HepG2 (cell line): Measurements from ENCODE around the gene TJAP1. TPM values are rescaled to one million over a fixed set of nuclear protein-coding genes. Genes with fewer than 3 reads are reported as not detected.

ENCODE experiments used
- CCAR2 ChIP-seq: fragments of 200-400 bp; formaldehyde crosslinking; optimal IDR thresholded peaks from 2 replicates; pipeline ENCODE3; 2018; ENCODE audit warnings: low read depth, mild to moderate bottlenecking, low read length, moderate library complexity
- ELF3 ChIP-seq: IDR thresholded peaks from 2 replicates; pipeline ENCODE4 v1.6.1; 2016; ENCODE audit warnings: missing genetic modification reagents, missing compliant biosample characterization
- ERF ChIP-seq: IDR thresholded peaks from 2 replicates; pipeline ENCODE4 v1.6.1; 2018; ENCODE audit warnings: missing biosample characterization, missing genetic modification reagents
- IKZF1 ChIP-seq: fragments of 450-650 bp; IDR thresholded peaks from 2 replicates; pipeline ENCODE4 v1.7.1; 2016
- PITX1 ChIP-seq: sonication (generic); formaldehyde crosslinking; IDR thresholded peaks from 2 replicates; pipeline ENCODE4 v1.5.1; 2020; ENCODE audit warnings: mild to moderate bottlenecking, missing genetic modification reagents
- TAF1 ChIP-seq: sonication (generic); formaldehyde crosslinking; IDR thresholded peaks from 2 replicates; pipeline ENCODE4 v1.4.0; 2020; ENCODE audit warnings: missing genetic modification reagents
- TAF15 ChIP-seq: fragments of 200-400 bp; formaldehyde crosslinking; IDR thresholded peaks from one replicate; pipeline ENCODE4 v1.6.1; 2018; ENCODE audit warnings: mild to moderate bottlenecking, low read depth, low read length; ENCODE audit not compliant: poor library complexity, severe bottlenecking
- UBTF ChIP-seq: sonication (generic); formaldehyde crosslinking; IDR thresholded peaks from 2 replicates; pipeline ENCODE4 v1.4.0; 2020; ENCODE audit warnings: mild to moderate bottlenecking, missing genetic modification reagents
- ZNF234 ChIP-seq: sonication (generic); formaldehyde crosslinking; conservative IDR thresholded peaks from 2 replicates; pipeline ENCODE4 v1.5.1; 2020; ENCODE audit warnings: mild to moderate bottlenecking, missing genetic modification reagents
- ZNF451 ChIP-seq: sonication (generic); formaldehyde crosslinking; IDR thresholded peaks from 2 replicates; pipeline ENCODE4 v1.5.0; 2020; ENCODE audit warnings: mild to moderate bottlenecking, missing genetic modification reagents
- ZNF556 ChIP-seq: sonication (generic); formaldehyde crosslinking; IDR thresholded peaks from 2 replicates; pipeline ENCODE4 v1.4.0; 2020; ENCODE audit warnings: mild to moderate bottlenecking, missing genetic modification reagents, borderline replicate concordance
- ZNF749 ChIP-seq: sonication (generic); formaldehyde crosslinking; IDR thresholded peaks from 2 replicates; pipeline ENCODE4 v1.8.0; 2022; ENCODE audit warnings: mild to moderate bottlenecking, missing genetic modification reagents, moderate library complexity, borderline replicate concordance
- ZSCAN20 ChIP-seq: sonication (generic); formaldehyde crosslinking; IDR thresholded peaks from 2 replicates; pipeline ENCODE4 v1.4.0; 2020; ENCODE audit warnings: missing genetic modification reagents, mild to moderate bottlenecking, borderline replicate concordance
- polyA plus RNA-seq, 8 experiments: library from polyadenylated mRNA; depleted of rRNA in 3 of 8; stranded (reverse) in 7 of 8; unstranded in 1 of 8; fragments of >200 nt; fragmentation: Illumina TruSeq in 4 of 8; extraction: Trizol in 4 of 8; gene quantifications; 2 replicates each; pipeline versions ENCODE4 v1.2.1 to v1.2.3, GENCODE V29; 2011 to 2016; ENCODE audit warnings: low read depth in 4 of 8, missing spikeins in 1 of 8, mixed read lengths in 1 of 8; ENCODE audit not compliant: insufficient read depth in 1 of 8
- total RNA-seq, 5 experiments: library from RNA; depleted of rRNA; stranded (reverse); fragments of >200 nt; fragmentation: Illumina TruSeq; extraction: Trizol; gene quantifications; 2 replicates each; pipeline ENCODE4 v1.2.3, GENCODE V29; 2016; ENCODE audit warnings: low read depth in 1 of 5
- TF ChIP-seq, protein P1 (sequence below): sonication (generic); formaldehyde crosslinking; IDR thresholded peaks from 2 replicates; pipeline ENCODE4 v1.5.1; 2020; ENCODE audit warnings: mild to moderate bottlenecking, missing genetic modification reagents, moderate library complexity
- TF ChIP-seq, protein P2 (sequence below): sonication (generic); IDR thresholded peaks from 2 replicates; pipeline ENCODE4 v1.6.1; 2016; ENCODE audit warnings: low read depth, borderline replicate concordance
- TF ChIP-seq, protein P3 (sequence below): sonication (generic); formaldehyde crosslinking; IDR thresholded peaks from 2 replicates; pipeline ENCODE4 v1.4.0; 2020; ENCODE audit warnings: missing genetic modification reagents, mild to moderate bottlenecking, borderline replicate concordance
- TF ChIP-seq, protein P4 (sequence below): fragments of 450-650 bp; IDR thresholded peaks from 2 replicates; pipeline ENCODE4 v1.6.1; 2016

TJAP1 gene
- total and polyA plus RNA-seq, 2 of the 13 experiments (the other 11 are each of a cell fraction or from before 2014, with no cell fraction given), result 15.7 to 41.6 TPM

DNA sequence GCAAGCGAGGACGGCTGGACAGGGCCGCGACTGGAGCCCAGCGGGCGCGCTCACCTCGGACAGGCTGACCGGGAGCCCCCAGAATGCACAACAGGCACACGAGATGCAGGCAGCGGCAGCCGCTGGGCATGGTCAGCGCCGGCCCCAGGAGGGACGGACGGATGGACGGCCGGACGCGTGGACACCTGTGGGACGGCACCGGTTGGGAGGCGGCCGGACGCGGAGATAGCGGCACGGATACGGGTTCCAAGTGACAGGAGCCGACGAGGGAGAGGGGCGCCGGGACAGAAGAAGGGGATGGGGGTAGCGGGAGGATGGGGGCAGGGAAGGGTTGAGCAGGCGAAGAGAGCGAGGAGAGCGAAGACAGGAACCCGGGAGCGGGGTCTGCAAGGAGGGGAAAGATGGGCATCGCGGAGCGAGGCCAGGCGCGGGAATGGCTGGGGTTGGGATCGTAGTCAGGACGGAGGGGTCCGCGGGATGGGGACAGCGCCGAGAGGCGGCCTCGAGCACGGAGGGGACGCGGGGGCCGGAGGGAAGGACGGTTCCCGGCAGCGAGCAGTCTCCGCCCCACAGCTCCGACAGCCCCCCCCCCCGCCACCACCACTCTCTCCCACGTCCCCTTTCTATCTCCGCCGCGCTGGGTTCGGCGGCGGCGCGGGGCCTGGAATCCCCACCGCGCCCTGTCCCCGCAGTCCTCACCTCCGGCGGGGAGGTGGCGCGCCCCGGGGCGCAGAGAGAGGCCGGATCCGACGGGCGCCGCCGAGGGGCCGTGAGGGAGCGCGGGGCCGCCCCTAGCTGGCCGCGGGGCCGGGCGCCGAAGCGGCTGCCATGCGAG, 22.5 kb upstream of the TJAP1 start (continued):
- TF ChIP-seq, protein P1, sequence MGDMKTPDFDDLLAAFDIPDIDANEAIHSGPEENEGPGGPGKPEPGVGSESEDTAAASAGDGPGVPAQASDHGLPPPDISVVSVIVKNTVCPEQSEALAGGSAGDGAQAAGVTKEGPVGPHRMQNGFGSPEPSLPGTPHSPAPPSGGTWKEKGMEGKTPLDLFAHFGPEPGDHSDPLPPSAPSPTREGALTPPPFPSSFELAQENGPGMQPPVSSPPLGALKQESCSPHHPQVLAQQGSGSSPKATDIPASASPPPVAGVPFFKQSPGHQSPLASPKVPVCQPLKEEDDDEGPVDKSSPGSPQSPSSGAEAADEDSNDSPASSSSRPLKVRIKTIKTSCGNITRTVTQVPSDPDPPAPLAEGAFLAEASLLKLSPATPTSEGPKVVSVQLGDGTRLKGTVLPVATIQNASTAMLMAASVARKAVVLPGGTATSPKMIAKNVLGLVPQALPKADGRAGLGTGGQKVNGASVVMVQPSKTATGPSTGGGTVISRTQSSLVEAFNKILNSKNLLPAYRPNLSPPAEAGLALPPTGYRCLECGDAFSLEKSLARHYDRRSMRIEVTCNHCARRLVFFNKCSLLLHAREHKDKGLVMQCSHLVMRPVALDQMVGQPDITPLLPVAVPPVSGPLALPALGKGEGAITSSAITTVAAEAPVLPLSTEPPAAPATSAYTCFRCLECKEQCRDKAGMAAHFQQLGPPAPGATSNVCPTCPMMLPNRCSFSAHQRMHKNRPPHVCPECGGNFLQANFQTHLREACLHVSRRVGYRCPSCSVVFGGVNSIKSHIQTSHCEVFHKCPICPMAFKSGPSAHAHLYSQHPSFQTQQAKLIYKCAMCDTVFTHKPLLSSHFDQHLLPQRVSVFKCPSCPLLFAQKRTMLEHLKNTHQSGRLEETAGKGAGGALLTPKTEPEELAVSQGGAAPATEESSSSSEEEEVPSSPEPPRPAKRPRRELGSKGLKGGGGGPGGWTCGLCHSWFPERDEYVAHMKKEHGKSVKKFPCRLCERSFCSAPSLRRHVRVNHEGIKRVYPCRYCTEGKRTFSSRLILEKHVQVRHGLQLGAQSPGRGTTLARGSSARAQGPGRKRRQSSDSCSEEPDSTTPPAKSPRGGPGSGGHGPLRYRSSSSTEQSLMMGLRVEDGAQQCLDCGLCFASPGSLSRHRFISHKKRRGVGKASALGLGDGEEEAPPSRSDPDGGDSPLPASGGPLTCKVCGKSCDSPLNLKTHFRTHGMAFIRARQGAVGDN (CRISPR knock-in tag), result peak; percentile 96
- TF ChIP-seq, protein P2, sequence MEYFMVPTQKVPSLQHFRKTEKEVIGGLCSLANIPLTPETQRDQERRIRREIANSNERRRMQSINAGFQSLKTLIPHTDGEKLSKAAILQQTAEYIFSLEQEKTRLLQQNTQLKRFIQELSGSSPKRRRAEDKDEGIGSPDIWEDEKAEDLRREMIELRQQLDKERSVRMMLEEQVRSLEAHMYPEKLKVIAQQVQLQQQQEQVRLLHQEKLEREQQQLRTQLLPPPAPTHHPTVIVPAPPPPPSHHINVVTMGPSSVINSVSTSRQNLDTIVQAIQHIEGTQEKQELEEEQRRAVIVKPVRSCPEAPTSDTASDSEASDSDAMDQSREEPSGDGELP, result no peak
- peak; percentile 32 for TF ChIP-seq ZNF749 (CRISPR knock-in tag)
- no peak for TF ChIP-seq ZNF451
- TF ChIP-seq IKZF1, result no peak
- TF ChIP-seq ERF (CRISPR knock-in tag), result peak; percentile 85
- TF ChIP-seq, protein P3, sequence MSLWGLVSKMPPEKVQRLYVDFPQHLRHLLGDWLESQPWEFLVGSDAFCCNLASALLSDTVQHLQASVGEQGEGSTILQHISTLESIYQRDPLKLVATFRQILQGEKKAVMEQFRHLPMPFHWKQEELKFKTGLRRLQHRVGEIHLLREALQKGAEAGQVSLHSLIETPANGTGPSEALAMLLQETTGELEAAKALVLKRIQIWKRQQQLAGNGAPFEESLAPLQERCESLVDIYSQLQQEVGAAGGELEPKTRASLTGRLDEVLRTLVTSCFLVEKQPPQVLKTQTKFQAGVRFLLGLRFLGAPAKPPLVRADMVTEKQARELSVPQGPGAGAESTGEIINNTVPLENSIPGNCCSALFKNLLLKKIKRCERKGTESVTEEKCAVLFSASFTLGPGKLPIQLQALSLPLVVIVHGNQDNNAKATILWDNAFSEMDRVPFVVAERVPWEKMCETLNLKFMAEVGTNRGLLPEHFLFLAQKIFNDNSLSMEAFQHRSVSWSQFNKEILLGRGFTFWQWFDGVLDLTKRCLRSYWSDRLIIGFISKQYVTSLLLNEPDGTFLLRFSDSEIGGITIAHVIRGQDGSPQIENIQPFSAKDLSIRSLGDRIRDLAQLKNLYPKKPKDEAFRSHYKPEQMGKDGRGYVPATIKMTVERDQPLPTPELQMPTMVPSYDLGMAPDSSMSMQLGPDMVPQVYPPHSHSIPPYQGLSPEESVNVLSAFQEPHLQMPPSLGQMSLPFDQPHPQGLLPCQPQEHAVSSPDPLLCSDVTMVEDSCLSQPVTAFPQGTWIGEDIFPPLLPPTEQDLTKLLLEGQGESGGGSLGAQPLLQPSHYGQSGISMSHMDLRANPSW (CRISPR knock-in tag), result no peak
- TF ChIP-seq TAF15, result peak; percentile 80
- no peak; the same call in 1 of the 2 replicates for TF ChIP-seq PITX1 (CRISPR knock-in tag)
- peak; percentile 87 for TF ChIP-seq UBTF
- TF ChIP-seq ZSCAN20 (CRISPR knock-in tag), result peak; percentile 51; the same call in 1 of the 2 replicates
- no peak for TF ChIP-seq TAF1
- TF ChIP-seq ZNF234 (CRISPR knock-in tag), result peak; percentile 68; the same call in 1 of the 2 replicates
- TF ChIP-seq CCAR2, result no peak
- TF ChIP-seq, protein P4, sequence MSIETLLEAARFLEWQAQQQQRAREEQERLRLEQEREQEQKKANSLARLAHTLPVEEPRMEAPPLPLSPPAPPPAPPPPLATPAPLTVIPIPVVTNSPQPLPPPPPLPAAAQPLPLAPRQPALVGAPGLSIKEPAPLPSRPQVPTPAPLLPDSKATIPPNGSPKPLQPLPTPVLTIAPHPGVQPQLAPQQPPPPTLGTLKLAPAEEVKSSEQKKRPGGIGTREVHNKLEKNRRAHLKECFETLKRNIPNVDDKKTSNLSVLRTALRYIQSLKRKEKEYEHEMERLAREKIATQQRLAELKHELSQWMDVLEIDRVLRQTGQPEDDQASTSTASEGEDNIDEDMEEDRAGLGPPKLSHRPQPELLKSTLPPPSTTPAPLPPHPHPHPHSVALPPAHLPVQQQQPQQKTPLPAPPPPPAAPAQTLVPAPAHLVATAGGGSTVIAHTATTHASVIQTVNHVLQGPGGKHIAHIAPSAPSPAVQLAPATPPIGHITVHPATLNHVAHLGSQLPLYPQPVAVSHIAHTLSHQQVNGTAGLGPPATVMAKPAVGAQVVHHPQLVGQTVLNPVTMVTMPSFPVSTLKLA, result no peak
- TF ChIP-seq ELF3, result 0 out of 2 replicates have a peak, but pooled peaks have one; percentile 4
- no peak for TF ChIP-seq ZNF556
